IMR-90 (cell line): ENCODE measurements around the gene AFDN. TPM values are rescaled to one million over a fixed set of nuclear protein-coding genes. Genes with fewer than 3 reads are reported as not detected.

Source experiments
- ATAC-seq: fragments of 200-7000 bp; cut with Tn5 transposase; 2 replicates; pipeline ENCODE4 v1.9.1; 2020; ENCODE audit warnings: low read depth, mild to moderate bottlenecking, moderate library complexity
- BruUV-seq: library from RNA; stranded (reverse); fragments of 400-500 nt; replicated peaks from 2 replicates; lab custom pipeline; 2021; lab: Mats Ljungman, UMichigan
- CTCF ChIA-PET: fragments of 300-600 bp; formaldehyde crosslinking; extraction: SDS; loops from one replicate; lab custom pipeline; 2021; ENCODE audit warnings: antibody characterized with exemption; lab: Yijun Ruan, JAX
- POLR2A ChIA-PET: fragments of 300-600 bp; sonication (Branson Sonifier 250); formaldehyde crosslinking; loops from one replicate; lab custom pipeline; 2022; ENCODE audit warnings: antibody characterized with exemption; ENCODE audit not compliant: unreplicated experiment; lab: Charles Lee
- DNase-seq: peaks from one replicate; pipeline ENCODE4 v3.0.0; 2013
- H2AFZ ChIP-seq: replicated peaks from 2 replicates; pipeline ENCODE3; 2013; ENCODE audit warnings: low read length, mild to moderate bottlenecking; ENCODE audit not compliant: poor library complexity
- H2AK5ac ChIP-seq: 2 replicates; pipeline ENCODE4 v1.6.1; 2013; ENCODE audit warnings: low read depth, low read length, inconsistent platforms
- H2AK9ac ChIP-seq: replicated peaks from 2 replicates; pipeline ENCODE3; 2013; ENCODE audit warnings: mild to moderate bottlenecking, low read depth, low read length, moderate library complexity; ENCODE audit not compliant: poor library complexity
- H2BK120ac ChIP-seq: 2 replicates; pipeline ENCODE4 v1.6.1; 2013; ENCODE audit warnings: low read depth, low read length, inconsistent platforms
- H2BK15ac ChIP-seq: 3 replicates; pipeline ENCODE4 v1.6.1; 2013; ENCODE audit warnings: low read depth, low read length, inconsistent platforms
- H2BK20ac ChIP-seq: 2 replicates; pipeline ENCODE4 v1.6.1; 2013; ENCODE audit warnings: low read depth, mild to moderate bottlenecking, inconsistent platforms, low read length, moderate library complexity
- H2BK5ac ChIP-seq: 2 replicates; pipeline ENCODE4 v1.6.1; 2013; ENCODE audit warnings: mild to moderate bottlenecking, low read depth, low read length, inconsistent platforms; ENCODE audit not compliant: poor library complexity, severe bottlenecking
- H3K14ac ChIP-seq: replicated peaks from 2 replicates; pipeline ENCODE4 v1.6.1; 2013; ENCODE audit warnings: low read depth, low read length, inconsistent platforms
- H3K18ac ChIP-seq: 2 replicates; pipeline ENCODE4 v1.6.1; 2013; ENCODE audit warnings: low read depth, low read length, control low read depth
- H3K23ac ChIP-seq: 2 replicates; pipeline ENCODE4 v1.6.1; 2013; ENCODE audit warnings: low read depth, low read length, inconsistent platforms
- H3K27ac ChIP-seq: 2 replicates; pipeline ENCODE4 v1.5.1; 2013; ENCODE audit warnings: mild to moderate bottlenecking, control low read depth, low read length; ENCODE audit not compliant: insufficient read depth
- H3K27me3 ChIP-seq: 2 replicates; pipeline ENCODE4 v1.6.1; 2013; ENCODE audit warnings: low read length; ENCODE audit not compliant: control insufficient read depth, insufficient read depth
- H3K36me3 ChIP-seq: 2 replicates; pipeline ENCODE4 v1.6.1; 2013; ENCODE audit warnings: low read length, mixed read lengths; ENCODE audit not compliant: control insufficient read depth, insufficient read depth
- H3K4ac ChIP-seq: 2 replicates; pipeline ENCODE4 v1.6.1; 2013; ENCODE audit warnings: low read depth, low read length, inconsistent platforms
- H3K4me1 ChIP-seq: 2 replicates; pipeline ENCODE4 v1.6.1; 2013; ENCODE audit warnings: low read length, mixed read lengths; ENCODE audit not compliant: control insufficient read depth, insufficient read depth
- H3K4me2 ChIP-seq: 2 replicates; pipeline ENCODE4 v1.6.1; 2013; ENCODE audit warnings: low read depth, mild to moderate bottlenecking, control low read depth, low read length, moderate library complexity
- H3K4me3 ChIP-seq: 2 replicates; pipeline ENCODE4 v1.5.1; 2013; ENCODE audit warnings: low read depth, mild to moderate bottlenecking, control low read depth, low read length, moderate library complexity; ENCODE audit not compliant: insufficient read depth
- H3K56ac ChIP-seq: 2 replicates; pipeline ENCODE4 v1.6.1; 2013; ENCODE audit warnings: low read length, inconsistent platforms; ENCODE audit not compliant: insufficient read depth; ENCODE audit errors: extremely low read depth
- H3K79me1 ChIP-seq, 2 experiments: 2 replicates each; pipeline ENCODE4 v1.6.1; 2013; ENCODE audit warnings: low read length in 2 of 2, inconsistent platforms in 1 of 2, low read depth in 1 of 2
- H3K9ac ChIP-seq: 2 replicates; pipeline ENCODE4 v1.6.1; 2013; ENCODE audit warnings: low read depth, low read length, control low read depth
- H3K9me1 ChIP-seq: 2 replicates; pipeline ENCODE4 v1.6.1; 2013; ENCODE audit warnings: low read length, inconsistent platforms; ENCODE audit not compliant: insufficient read depth
- H3K9me3 ChIP-seq: 2 replicates; pipeline ENCODE4 v1.6.1; 2013; ENCODE audit warnings: low read length; ENCODE audit not compliant: control insufficient read depth, insufficient read depth
- H4K20me1 ChIP-seq: 2 replicates; pipeline ENCODE4 v1.6.1; 2013; ENCODE audit warnings: low read length, inconsistent platforms; ENCODE audit not compliant: insufficient read depth
- H4K5ac ChIP-seq: 2 replicates; pipeline ENCODE4 v1.6.1; 2013; ENCODE audit warnings: mild to moderate bottlenecking, low read depth, low read length, control low read depth
- H4K8ac ChIP-seq, 2 experiments: 2 replicates each; pipeline ENCODE4 v1.6.1; 2013; ENCODE audit warnings: low read depth in 2 of 2, low read length in 2 of 2, control low read depth in 1 of 2, inconsistent platforms in 1 of 2
- H4K91ac ChIP-seq: 2 replicates; pipeline ENCODE4 v1.6.1; 2013; ENCODE audit warnings: low read depth, low read length, inconsistent platforms; ENCODE audit not compliant: insufficient read depth
- BHLHE40 ChIP-seq: fragments of 150-350 bp; IDR thresholded peaks from 2 replicates; pipeline ENCODE4 v1.6.1; 2016; ENCODE audit warnings: mild to moderate bottlenecking, low read depth, low read length
- MAFK ChIP-seq: IDR thresholded peaks from 2 replicates; pipeline ENCODE4 v1.6.1; 2012; ENCODE audit warnings: low read depth, low read length, improper control_type of control experiment
- RFX5 ChIP-seq: IDR thresholded peaks from 2 replicates; pipeline ENCODE4 v1.8.0; 2012; ENCODE audit warnings: low read depth, mild to moderate bottlenecking, low read length, moderate library complexity
- WGBS, 2 experiments: methylation state at CpG; one replicate each; pipeline versions ENCODE4 v1.1.5 to v1.1.7; 2013; ENCODE audit warnings: missing lambda C conversion rate in 2 of 2; ENCODE audit not compliant: insufficient read length in 1 of 2; ENCODE audit errors: extremely low coverage in 2 of 2; 5-methylcytosine and 5-hydroxymethylcytosine counted together
- dilution Hi-C: fragments of 300-500 bp; cut with HindIII; formaldehyde crosslinking; loops from one replicate; pipeline ENCODE4 v1.14.3; 2018; ENCODE audit warnings: low sequenced_read_pairs; ENCODE audit not compliant: unreplicated experiment
- in situ Hi-C: fragments of 300-500 bp; cut with MboI; formaldehyde crosslinking; loops from 3 replicates; pipeline ENCODE4 v1.14.3; 2019; ENCODE audit warnings: low sequenced_read_pairs, inconsistent platforms, mixed read lengths
- intact Hi-C: fragments of 100-400 bp; cut with micrococcal nuclease; formaldehyde crosslinking; loops from 2 replicates; pipeline ENCODE4 v1.10.0; 2022
- polyA plus RNA-seq, 3 experiments: library from polyadenylated mRNA; depleted of rRNA; stranded (reverse); fragments of >200 nt; gene quantifications; 2 replicates each; pipeline ENCODE4 v1.2.3, GENCODE V29; 2012; ENCODE audit warnings: low replicate concordance in 1 of 3
- total RNA-seq: library from RNA; depleted of rRNA; stranded (reverse); fragments of >200 nt; gene quantifications from 2 replicates; pipeline ENCODE4 v1.2.3, GENCODE V29; 2012
- TF ChIP-seq, protein P1 (sequence below): conservative IDR thresholded peaks from 2 replicates; pipeline ENCODE4 v1.5.1; 2012; ENCODE audit warnings: mild to moderate bottlenecking, low read depth, low read length, improper control_type of control experiment

The AFDN gene
- total and polyA plus RNA-seq, 2 of the 4 experiments (the other 2 are of a cell fraction): 11.6 to 20.8 TPM

DNA sequence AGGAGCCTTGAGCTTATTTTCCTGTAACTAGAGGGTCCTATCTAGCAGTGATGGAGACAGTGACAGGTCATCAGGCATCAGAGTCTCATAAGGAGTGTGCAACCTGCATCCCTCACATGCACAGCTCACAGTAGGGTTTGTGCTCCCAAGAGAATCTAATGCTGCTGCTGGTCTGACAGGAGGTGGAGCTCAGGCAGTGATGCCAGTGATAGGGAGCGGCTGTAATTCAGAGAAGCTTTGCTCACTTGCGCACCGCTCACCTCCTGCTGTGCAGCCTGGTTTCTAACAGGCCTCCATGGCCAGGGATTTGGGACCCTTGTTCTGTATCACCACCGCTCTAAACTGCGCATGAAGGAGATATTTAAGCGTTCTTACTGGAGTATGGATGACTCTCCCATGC, 176.1 kb downstream of the AFDN start:
- Histone ChIP-seq H2BK120ac (no peak overlapping the region), H3K9me1 (0 out of 2 replicates have a peak, but pooled peaks cover 3% of the 10 kb centered on the region), H4K91ac (no peak overlapping the region), H3K36me3 (no peaks in the 10 kb centered on the region), H3K18ac (no peak overlapping the region), H3K27me3 (peaks cover 19% of the 10 kb centered on the region), H2BK20ac (no peak overlapping the region), H3K14ac (no peak overlapping the region), H3K4me2 (no peak overlapping the region), H3K9ac (no peak overlapping the region), H4K8ac (no peak overlapping the region), H2AFZ (no peak overlapping the region), H3K4me3 (no peak overlapping the region), H2AK9ac (no peak overlapping the region), H3K27ac (no peak overlapping the region), H3K9me3 (no peaks in the 10 kb centered on the region), H3K56ac (no peak overlapping the region), H4K5ac (no peak overlapping the region), H3K4me1 (no peaks in the 10 kb centered on the region), H3K4ac (no peak overlapping the region), H2BK5ac (no peak overlapping the region), H3K23ac (no peak overlapping the region), H4K20me1 (no peaks in the 10 kb centered on the region), H2BK15ac (no peak overlapping the region), H3K79me1 (no peaks in the 10 kb centered on the region), H2AK5ac (no peak overlapping the region)
- ChIA-PET CTCF (no interaction called here), POLR2A (no interaction called here)
- 95% methylated on average over 3 of the region's 6 CpGs; no CpG with 5 or more reads in 1 of the 2 experiments for WGBS, 2 experiments
- intact Hi-C loops: no loop called here
- dilution Hi-C loops: no loop called here
- no TSS peak for BruUV-seq
- DNase-seq (no peak), ATAC-seq (no peak)
- in situ Hi-C loops: no loop called here
- TF ChIP-seq, protein P1, sequence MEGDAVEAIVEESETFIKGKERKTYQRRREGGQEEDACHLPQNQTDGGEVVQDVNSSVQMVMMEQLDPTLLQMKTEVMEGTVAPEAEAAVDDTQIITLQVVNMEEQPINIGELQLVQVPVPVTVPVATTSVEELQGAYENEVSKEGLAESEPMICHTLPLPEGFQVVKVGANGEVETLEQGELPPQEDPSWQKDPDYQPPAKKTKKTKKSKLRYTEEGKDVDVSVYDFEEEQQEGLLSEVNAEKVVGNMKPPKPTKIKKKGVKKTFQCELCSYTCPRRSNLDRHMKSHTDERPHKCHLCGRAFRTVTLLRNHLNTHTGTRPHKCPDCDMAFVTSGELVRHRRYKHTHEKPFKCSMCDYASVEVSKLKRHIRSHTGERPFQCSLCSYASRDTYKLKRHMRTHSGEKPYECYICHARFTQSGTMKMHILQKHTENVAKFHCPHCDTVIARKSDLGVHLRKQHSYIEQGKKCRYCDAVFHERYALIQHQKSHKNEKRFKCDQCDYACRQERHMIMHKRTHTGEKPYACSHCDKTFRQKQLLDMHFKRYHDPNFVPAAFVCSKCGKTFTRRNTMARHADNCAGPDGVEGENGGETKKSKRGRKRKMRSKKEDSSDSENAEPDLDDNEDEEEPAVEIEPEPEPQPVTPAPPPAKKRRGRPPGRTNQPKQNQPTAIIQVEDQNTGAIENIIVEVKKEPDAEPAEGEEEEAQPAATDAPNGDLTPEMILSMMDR: no peak
- no peak for TF ChIP-seq BHLHE40
- no peak for TF ChIP-seq RFX5
- TF ChIP-seq MAFK: no peak
